ENCODE data around the gene ABCD3. TPM values are rescaled to one million over a fixed set of nuclear protein-coding genes. Genes with fewer than 3 reads are reported as not detected.

ABCD3 gene
- polyA plus RNA-seq, 3 donors = 7.8 to 24.9 (median 21.0) TPM

- no peak overlapping the region for H3K27ac ChIP-seq (ENCODE audit: low read depth in 1 of 2, low read length in 2 of 2)
- WGBS (ENCODE audit: insufficient coverage) = 89% methylated on average over 3 of the region's 6 CpGs
- peaks cover 0 to 7% (median 0%) of the 10 kb centered on the region in 7 donors for H3K9me3 Mint-ChIP-seq
- peaks cover 25% of the 10 kb centered on the region for H3K4me1 Mint-ChIP-seq
- H2AFZ ChIP-seq (ENCODE audit: insufficient read depth, low read depth, low read length, poor library complexity, severe bottlenecking) = no peak overlapping the region
- H3K4me3 ChIP-seq (replicated peaks in 1 of 3; ENCODE audit: low read depth in 2 of 3, low read length in 3 of 3) = no peak overlapping the region
- peaks cover 0 to 13% (median 5%) of the 10 kb centered on the region in 3 donors for H3K27me3 Mint-ChIP-seq (ENCODE audit: low read depth in 3 of 3)
- H3K79me2 ChIP-seq (ENCODE audit: insufficient read depth, low read length) = peaks cover 11% of the 10 kb centered on the region
- intact Hi-C loops (cut with micrococcal nuclease) = no loop called here
- no peak for DNase-seq
- no peaks in the 10 kb centered on the region for H3K9me3 ChIP-seq (replicated peaks in 1 of 2; ENCODE audit: control insufficient read depth in 1 of 2, insufficient read depth in 1 of 2, low read length in 2 of 2)
- no peak overlapping the region for H3K4me2 ChIP-seq (replicated peaks; ENCODE audit: extremely low read depth, low read length, poor library complexity, severe bottlenecking)
- no peak for TF ChIP-seq CTCF (IDR thresholded peaks at IDR 0.05)
- H4K20me1 ChIP-seq (ENCODE audit: insufficient read depth, low read length) = no peaks in the 10 kb centered on the region
- no peak overlapping the region for H3K9ac ChIP-seq (ENCODE audit: insufficient read depth, low read length, poor library complexity, severe bottlenecking)
- peaks cover 3 to 7% of the 10 kb centered on the region in 2 donors for H3K27me3 ChIP-seq (ENCODE audit: control insufficient read depth in 2 of 2, insufficient read depth in 2 of 2, low read length in 2 of 2)
- H3K36me3 ChIP-seq (replicated peaks in 1 of 2; ENCODE audit: control insufficient read depth in 1 of 2, insufficient read depth in 2 of 2, low read length in 2 of 2) = peaks cover 4 to 34% of the 10 kb centered on the region in 2 donors
- no peak overlapping the region for H3K4me3 Mint-ChIP-seq
- H3K27ac Mint-ChIP-seq = no peak overlapping the region
- peaks cover 13 to 14% of the 10 kb centered on the region in 2 donors for H3K4me1 ChIP-seq (ENCODE audit: control insufficient read depth in 1 of 2, insufficient read depth in 2 of 2, low read length in 2 of 2)
- H3K36me3 Mint-ChIP-seq = peaks cover 37 to 39% of the 10 kb centered on the region in 2 donors
Observed at GRCh38 chr1:94537254-94537653, 119.1 kb downstream of the ABCD3 start.

- peaks cover 11% of the 10 kb centered on the region for H3K79me2 ChIP-seq (ENCODE audit: insufficient read depth, low read length)
Observed at GRCh38 chr1:94538243-94538827, 120.1 kb downstream of the ABCD3 start.

More at GRCh38 chr1:94538243-94538827, 120.1 kb downstream of the ABCD3 start:
- Histone ChIP-seq H4K20me1 (ENCODE audit: insufficient read depth, low read length) (no peaks in the 10 kb centered on the region), H3K36me3 (replicated peaks in 1 of 2; ENCODE audit: control insufficient read depth in 1 of 2, insufficient read depth in 2 of 2, low read length in 2 of 2) (peaks cover 2 to 23% of the 10 kb centered on the region in 2 donors), H2AFZ (ENCODE audit: insufficient read depth, low read depth, low read length, poor library complexity, severe bottlenecking) (no peak overlapping the region), H3K27me3 (ENCODE audit: control insufficient read depth in 2 of 2, insufficient read depth in 2 of 2, low read length in 2 of 2) (peaks cover 3 to 7% of the 10 kb centered on the region in 2 donors), H3K4me1 (ENCODE audit: control insufficient read depth in 1 of 2, insufficient read depth in 2 of 2, low read length in 2 of 2) (peaks cover 23 to 25% of the 10 kb centered on the region in 2 donors), H3K4me2 (replicated peaks; ENCODE audit: extremely low read depth, low read length, poor library complexity, severe bottlenecking) (no peak overlapping the region), H3K9ac (ENCODE audit: insufficient read depth, low read length, poor library complexity, severe bottlenecking) (no peak overlapping the region), H3K9me3 (replicated peaks in 1 of 2; ENCODE audit: control insufficient read depth in 1 of 2, insufficient read depth in 1 of 2, low read length in 2 of 2) (no peaks in the 10 kb centered on the region), H3K27ac (ENCODE audit: low read depth in 1 of 2, low read length in 2 of 2) (no peak overlapping the region), H3K4me3 (replicated peaks in 1 of 3; ENCODE audit: low read depth in 2 of 3, low read length in 3 of 3) (no peak overlapping the region)
- no peak for TF ChIP-seq CTCF (IDR thresholded peaks at IDR 0.05)
- H3K27ac Mint-ChIP-seq = no peak overlapping the region
- H3K4me1 Mint-ChIP-seq = peaks cover 34% of the 10 kb centered on the region
- intact Hi-C loops (cut with micrococcal nuclease) = no loop called here
- H3K27me3 Mint-ChIP-seq (ENCODE audit: low read depth in 3 of 3) = peaks cover 0 to 13% (median 5%) of the 10 kb centered on the region in 3 donors
- H3K4me3 Mint-ChIP-seq = no peak overlapping the region
- H3K9me3 Mint-ChIP-seq = peaks cover 0 to 7% (median 0%) of the 10 kb centered on the region in 7 donors
- WGBS (ENCODE audit: insufficient coverage) = 95% methylated on average over 3 of the region's 6 CpGs
- H3K36me3 Mint-ChIP-seq = peaks cover 29 to 30% of the 10 kb centered on the region in 2 donors
- DNase-seq = no peak
